ENCODE data around the gene SLC24A4.

The SLC24A4 gene

GRCh38 chr14:92456215-92457015, 133.4 kb downstream of the SLC24A4 start:
- no peak for DNase-seq (ENCODE audit: low read depth in 2 of 3, low spot score in 2 of 3)

- no peak for DNase-seq (ENCODE audit: low read depth in 2 of 3, low spot score in 2 of 3)
Measured at GRCh38 chr14:92457016-92457565, 134.1 kb downstream of the SLC24A4 start.

GRCh38 chr14:92458136-92459029, 135.4 kb downstream of the SLC24A4 start:
- no peak for DNase-seq (ENCODE audit: low read depth in 2 of 3, low spot score in 2 of 3)

GRCh38 chr14:92459030-92459949, 136.3 kb downstream of the SLC24A4 start:
- DNase-seq (ENCODE audit: low read depth in 2 of 3, low spot score in 2 of 3), result no peak

GRCh38 chr14:92459950-92460421, 137.0 kb downstream of the SLC24A4 start:
- DNase-seq (ENCODE audit: low read depth in 2 of 3, low spot score in 2 of 3), result no peak

- DNase-seq (ENCODE audit: low read depth in 2 of 3, low spot score in 2 of 3), result no peak
Measured at GRCh38 chr14:92460541-92460915, 137.6 kb downstream of the SLC24A4 start.

- DNase-seq (ENCODE audit: low read depth in 2 of 3, low spot score in 2 of 3), result no peak
Measured at GRCh38 chr14:92460916-92461579, 138.1 kb downstream of the SLC24A4 start.

GRCh38 chr14:92461891-92462290, 138.9 kb downstream of the SLC24A4 start:
- no peak for DNase-seq (ENCODE audit: low read depth in 2 of 3, low spot score in 2 of 3)

- no peak for DNase-seq (ENCODE audit: low read depth in 2 of 3, low spot score in 2 of 3)
Measured at GRCh38 chr14:92462568-92462967, 139.6 kb downstream of the SLC24A4 start.

GRCh38 chr14:92463141-92463540, 140.2 kb downstream of the SLC24A4 start:
- no peak for DNase-seq (ENCODE audit: low read depth in 2 of 3, low spot score in 2 of 3)

GRCh38 chr14:92464156-92464555, 141.2 kb downstream of the SLC24A4 start:
- no peak for DNase-seq (ENCODE audit: low read depth in 2 of 3, low spot score in 2 of 3)

- no peak for DNase-seq (ENCODE audit: low read depth in 2 of 3, low spot score in 2 of 3)
Measured at GRCh38 chr14:92464716-92465115, 141.8 kb downstream of the SLC24A4 start.

- DNase-seq (ENCODE audit: low read depth in 2 of 3, low spot score in 2 of 3), result no peak
Measured at GRCh38 chr14:92465353-92466055, 142.5 kb downstream of the SLC24A4 start.

GRCh38 chr14:92466059-92466458, 143.1 kb downstream of the SLC24A4 start:
- no peak for DNase-seq (ENCODE audit: low read depth in 2 of 3, low spot score in 2 of 3)

- no peak for DNase-seq (ENCODE audit: low read depth in 2 of 3, low spot score in 2 of 3)
Measured at GRCh38 chr14:92469515-92469914, 146.6 kb downstream of the SLC24A4 start.

- DNase-seq (ENCODE audit: low read depth in 2 of 3, low spot score in 2 of 3), result no peak
Measured at GRCh38 chr14:92470215-92470614, 147.2 kb downstream of the SLC24A4 start.

GRCh38 chr14:92470811-92471210, 147.8 kb downstream of the SLC24A4 start:
- DNase-seq (ENCODE audit: low read depth in 2 of 3, low spot score in 2 of 3), result no peak

GRCh38 chr14:92471919-92472318, 149.0 kb downstream of the SLC24A4 start:
- no peak for DNase-seq (ENCODE audit: low read depth in 2 of 3, low spot score in 2 of 3)

GRCh38 chr14:92472860-92473259, 149.9 kb downstream of the SLC24A4 start:
- no peak for DNase-seq (ENCODE audit: low read depth in 2 of 3, low spot score in 2 of 3)

Measured in activated CD8-positive, alpha-beta memory T cell treated with anti-CD3 and anti-CD28 coated beads for 48 hours (primary cell).